Astrocyte (in vitro differentiated cells and primary cell): ENCODE results near the gene PIP4K2A.

Experiments used
- EZH2 ChIP-seq: IDR thresholded peaks from 2 replicates; pipeline ENCODE4 v1.6.1; 2012; ENCODE audit warnings: mild to moderate bottlenecking, low read length, inconsistent platforms; ENCODE audit not compliant: insufficient read depth
- TF ChIP-seq, protein P1 (sequence below): IDR thresholded peaks from 2 replicates; pipeline ENCODE4 v1.5.1; 2011; ENCODE audit warnings: low read depth, mild to moderate bottlenecking, inconsistent platforms, low read length, moderate library complexity; ENCODE audit not compliant: insufficient read depth

DNA sequence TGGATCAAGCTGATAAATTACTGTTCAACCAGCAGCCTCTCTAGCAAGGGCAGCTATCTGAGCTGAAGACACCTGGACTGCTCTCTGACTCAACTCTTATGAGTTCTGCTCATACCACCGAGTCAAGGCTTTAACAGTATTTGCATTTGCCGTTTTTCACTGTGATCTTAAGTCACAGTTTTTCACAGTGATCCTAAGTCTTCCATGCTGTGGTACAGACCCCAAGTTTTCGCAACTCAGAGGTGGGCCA, 31.3 kb downstream of the PIP4K2A start:
- TF ChIP-seq, protein P1, sequence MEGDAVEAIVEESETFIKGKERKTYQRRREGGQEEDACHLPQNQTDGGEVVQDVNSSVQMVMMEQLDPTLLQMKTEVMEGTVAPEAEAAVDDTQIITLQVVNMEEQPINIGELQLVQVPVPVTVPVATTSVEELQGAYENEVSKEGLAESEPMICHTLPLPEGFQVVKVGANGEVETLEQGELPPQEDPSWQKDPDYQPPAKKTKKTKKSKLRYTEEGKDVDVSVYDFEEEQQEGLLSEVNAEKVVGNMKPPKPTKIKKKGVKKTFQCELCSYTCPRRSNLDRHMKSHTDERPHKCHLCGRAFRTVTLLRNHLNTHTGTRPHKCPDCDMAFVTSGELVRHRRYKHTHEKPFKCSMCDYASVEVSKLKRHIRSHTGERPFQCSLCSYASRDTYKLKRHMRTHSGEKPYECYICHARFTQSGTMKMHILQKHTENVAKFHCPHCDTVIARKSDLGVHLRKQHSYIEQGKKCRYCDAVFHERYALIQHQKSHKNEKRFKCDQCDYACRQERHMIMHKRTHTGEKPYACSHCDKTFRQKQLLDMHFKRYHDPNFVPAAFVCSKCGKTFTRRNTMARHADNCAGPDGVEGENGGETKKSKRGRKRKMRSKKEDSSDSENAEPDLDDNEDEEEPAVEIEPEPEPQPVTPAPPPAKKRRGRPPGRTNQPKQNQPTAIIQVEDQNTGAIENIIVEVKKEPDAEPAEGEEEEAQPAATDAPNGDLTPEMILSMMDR = no peak
- no peak for TF ChIP-seq EZH2
